NCI-H748 treated with DMSO at 0.1 percent for 48 hours (cell line): Measurements from ENCODE around the gene IFI44L.
A peak's percentile ranks its signal among the peaks of the same experiment; 100 is the strongest.

Source experiments
- DNase-seq: peaks from one replicate; lab custom pipeline; 2025; lab: John Stamatoyannopoulos, UW

Gene IFI44L

GRCh38 chr1:78641558-78641957 lies 21.3 kb downstream of the IFI44L start:
- no peak for DNase-seq

DNA sequence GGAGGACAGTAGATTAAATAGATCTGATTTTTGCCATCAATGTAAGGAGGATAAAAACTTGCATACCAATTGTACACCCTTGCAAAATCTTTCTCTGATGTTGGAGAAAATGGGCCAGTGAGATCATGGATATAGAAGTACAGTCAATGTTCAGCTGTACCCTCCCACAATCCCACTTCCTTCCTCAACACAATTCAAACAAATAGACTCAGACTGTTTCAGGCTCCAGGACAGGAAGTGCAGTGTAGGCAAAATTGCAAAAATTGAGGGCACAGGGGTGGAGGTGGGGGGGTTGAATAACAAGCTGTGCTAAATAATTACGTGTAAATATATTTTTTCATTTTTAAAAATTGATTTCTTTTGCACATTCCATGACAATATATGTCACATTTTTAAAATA lies 25.5 kb downstream of the IFI44L start:
- DNase-seq: no peak

DNA sequence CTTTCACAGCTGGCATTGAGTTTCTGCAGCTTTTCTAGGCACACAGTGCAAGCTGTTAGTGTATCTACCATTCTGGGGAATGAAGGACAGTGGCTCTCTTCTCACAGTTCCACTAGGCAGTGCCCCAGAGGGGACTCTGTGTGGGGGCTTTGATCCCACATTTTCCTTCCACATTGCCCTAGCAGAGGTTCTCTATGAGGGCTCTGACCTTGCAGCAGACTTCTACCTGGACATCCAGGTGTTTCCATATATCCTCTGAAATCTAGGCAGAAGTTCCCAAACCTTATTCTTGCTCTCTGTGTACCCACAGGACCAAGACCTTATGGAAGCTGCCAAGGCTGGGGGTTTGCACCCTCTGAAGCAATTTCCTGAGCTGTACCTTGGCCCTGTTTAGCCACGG lies 27.0 kb downstream of the IFI44L start:
- no peak for DNase-seq

DNA sequence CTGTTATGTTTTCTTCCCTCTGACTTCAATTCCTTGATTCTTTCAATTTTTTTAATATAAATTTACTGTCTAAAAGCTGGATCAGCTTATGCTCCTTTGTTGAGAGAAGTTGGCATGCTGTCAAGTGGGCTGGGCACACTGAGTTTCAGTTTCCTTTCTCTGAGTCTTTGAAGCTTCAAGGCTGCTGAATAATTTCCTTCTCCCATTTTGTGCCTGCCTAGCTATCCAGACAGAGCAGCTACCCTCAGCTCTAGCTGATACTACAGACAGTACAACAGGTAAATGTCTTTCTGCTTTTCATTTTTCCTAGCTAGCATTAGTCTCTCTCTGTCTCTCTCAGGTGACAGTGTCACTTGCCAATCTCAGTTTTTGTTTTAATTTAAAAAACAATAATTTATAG lies 29.4 kb downstream of the IFI44L start, which contains the start of gene IFI44:
Gene IFI44 (plus strand): TSS at position 204 of the 400 bp plus-strand sequence. CDS start 365 bp downstream, outside the sequence.
- no peak for DNase-seq

DNA sequence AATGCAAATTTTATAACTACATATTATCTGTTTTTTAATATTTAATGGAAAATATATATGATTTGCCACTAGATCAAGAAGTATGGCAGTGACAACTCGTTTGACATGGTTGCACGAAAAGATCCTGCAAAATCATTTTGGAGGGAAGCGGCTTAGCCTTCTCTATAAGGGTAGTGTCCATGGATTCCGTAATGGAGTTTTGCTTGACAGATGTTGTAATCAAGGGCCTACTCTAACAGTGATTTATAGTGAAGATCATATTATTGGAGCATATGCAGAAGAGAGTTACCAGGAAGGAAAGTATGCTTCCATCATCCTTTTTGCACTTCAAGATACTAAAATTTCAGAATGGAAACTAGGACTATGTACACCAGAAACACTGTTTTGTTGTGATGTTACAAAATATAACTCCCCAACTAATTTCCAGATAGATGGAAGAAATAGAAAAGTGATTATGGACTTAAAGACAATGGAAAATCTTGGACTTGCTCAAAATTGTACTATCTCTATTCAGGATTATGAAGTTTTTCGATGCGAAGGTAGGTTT lies 29.9 kb downstream of the IFI44L start:
- DNase-seq: no peak

GRCh38 chr1:78651241-78651640 lies 31.0 kb downstream of the IFI44L start:
- no peak for DNase-seq

- DNase-seq: no peak
Observed at GRCh38 chr1:78652019-78652560, 31.8 kb downstream of the IFI44L start.

GRCh38 chr1:78658901-78659300 lies 38.7 kb downstream of the IFI44L start:
- DNase-seq: no peak

DNA sequence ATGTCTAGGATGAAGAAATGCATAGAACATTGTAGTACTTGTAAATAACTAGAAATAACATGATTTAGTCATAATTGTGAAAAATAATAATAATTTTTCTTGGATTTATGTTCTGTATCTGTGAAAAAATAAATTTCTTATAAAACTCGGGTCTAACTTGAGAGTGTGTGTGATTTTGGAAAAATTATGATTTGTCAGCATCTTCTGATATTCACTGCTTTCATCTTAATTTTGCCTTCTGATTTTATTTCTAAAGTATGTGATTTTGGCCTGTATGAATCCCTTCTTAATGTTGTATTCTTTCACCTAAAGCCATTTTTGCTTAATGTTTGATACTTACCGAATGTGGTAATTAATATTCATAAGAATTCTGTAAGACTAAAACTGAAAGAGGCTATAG lies 43.7 kb downstream of the IFI44L start:
- DNase-seq: no peak

- DNase-seq: no peak
Observed at GRCh38 chr1:78664763-78665162, 44.5 kb downstream of the IFI44L start.

- no peak for DNase-seq
Observed at GRCh38 chr1:78665809-78666208, 45.6 kb downstream of the IFI44L start.

DNA sequence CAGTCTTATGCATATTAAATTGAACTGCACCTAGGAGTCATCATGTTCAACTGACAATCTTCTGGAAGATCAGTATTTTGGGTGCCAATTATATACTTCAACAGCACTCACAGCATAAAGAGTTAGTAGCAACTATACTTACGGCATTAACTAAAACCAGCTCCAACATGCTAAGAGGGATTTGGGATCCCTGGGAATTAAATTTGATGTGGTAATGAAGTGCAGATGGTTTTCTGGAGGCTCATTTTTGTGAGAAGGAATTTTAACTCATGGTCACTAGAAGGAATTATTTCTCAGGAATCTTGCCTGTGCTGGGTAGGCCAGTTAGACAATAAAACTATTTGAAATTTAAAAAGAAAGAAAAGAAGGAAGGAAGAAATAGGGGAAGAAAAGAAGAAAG lies 47.7 kb downstream of the IFI44L start:
- no peak for DNase-seq

DNA sequence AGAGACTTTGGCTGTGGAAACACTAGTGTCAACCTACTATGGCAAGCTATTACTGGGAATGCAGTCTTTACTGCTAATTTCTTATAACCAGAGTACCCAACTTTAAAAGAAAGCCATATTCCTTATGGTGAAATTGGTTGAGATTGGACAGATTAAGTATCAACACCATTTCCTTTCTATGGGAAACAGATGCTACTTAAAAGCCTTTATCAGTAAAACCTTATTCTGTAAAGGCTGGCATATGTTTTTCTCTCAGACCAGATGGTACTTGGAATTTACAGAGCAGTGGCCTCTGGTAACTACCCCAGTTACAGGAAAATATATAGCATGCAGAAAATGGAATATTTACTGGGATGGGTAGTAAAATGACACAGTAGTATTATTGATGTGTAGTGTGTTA lies 48.2 kb downstream of the IFI44L start:
- DNase-seq: no peak

DNA sequence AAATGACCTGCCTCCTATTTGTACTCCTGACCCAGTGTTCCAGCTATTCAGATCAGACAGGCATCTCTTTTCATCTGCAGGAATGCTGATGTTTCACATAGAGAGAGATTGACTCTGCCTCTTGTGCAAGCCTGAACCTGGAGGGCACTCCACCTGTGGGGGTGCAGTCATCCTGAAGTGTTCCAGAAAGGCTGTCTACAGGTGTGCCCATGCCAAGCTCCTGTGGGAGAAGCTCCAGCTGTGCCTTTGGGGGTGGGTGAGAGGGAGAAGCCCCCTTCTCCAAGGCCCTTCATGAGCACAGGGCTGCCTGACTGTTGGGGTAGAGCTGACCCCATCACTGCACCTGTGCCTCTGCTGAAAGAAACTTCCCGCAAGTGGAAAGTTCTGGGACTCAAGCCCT lies 52.2 kb downstream of the IFI44L start:
- DNase-seq: no peak

DNA sequence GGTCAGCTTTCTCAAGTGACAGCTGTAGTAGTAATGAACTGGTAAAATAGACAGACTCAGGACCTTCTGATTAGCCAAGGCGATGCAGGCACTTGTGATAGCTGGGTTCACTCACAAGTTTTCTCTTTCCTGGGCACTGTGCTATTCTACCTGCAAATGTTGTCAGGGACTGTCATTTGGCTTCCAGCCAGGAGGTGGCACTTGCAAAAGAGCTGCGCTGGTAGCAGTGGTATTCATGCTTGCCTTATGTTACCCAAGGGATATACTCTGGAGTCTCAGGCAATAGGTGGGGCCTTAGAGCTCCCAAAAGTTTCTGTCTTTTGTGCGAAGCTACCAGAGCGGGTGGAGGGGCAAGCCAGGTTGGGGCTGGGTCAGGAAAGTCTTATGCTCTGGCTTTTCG lies 52.9 kb downstream of the IFI44L start:
- DNase-seq: no peak

- peak; percentile 22 for DNase-seq
Observed at GRCh38 chr1:78676347-78676982, 56.2 kb downstream of the IFI44L start.

GRCh38 chr1:78676993-78677392 lies 56.7 kb downstream of the IFI44L start:
- DNase-seq: no peak

- DNase-seq: no peak
Observed at GRCh38 chr1:78677788-78678187, 57.5 kb downstream of the IFI44L start.

GRCh38 chr1:78678324-78678723 lies 58.1 kb downstream of the IFI44L start:
- DNase-seq: no peak

DNA sequence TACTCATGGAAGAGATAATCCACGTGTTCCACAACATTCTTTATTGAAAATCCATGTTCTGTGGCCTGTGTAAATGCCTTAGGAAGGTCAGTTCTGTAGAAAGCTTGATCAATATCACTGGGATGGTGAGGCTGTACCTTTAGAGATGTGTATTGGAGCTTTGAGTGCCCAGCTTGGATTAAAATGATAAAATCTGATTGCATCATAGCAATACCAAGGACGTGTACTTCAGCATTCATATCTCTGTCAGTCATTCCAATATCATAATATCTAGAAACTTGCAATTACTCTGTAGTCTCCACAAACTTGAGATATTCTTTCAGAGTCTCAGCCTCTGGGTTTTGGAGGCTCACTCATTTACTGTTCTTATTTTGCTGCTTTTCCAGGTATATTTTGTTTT lies 61.0 kb downstream of the IFI44L start:
- no peak for DNase-seq

DNA sequence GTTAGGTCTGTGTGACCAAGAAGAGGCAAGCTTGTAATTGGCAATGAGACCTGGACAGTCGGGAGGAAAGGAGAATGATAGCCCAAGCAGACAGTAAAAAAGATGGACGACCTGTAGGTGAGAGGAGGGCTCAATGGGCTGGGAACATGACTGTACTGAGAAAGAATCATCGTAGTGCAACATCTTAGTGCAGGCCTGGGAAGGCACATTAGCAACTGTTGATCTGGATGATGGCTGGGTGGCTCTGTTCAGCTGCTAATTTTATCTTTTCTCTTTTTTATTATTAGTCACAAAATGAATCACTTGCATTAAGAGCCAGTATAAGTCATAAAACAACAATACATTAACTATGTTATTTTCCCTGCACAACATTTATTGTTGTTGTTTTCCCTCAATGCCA lies 62.2 kb downstream of the IFI44L start:
- no peak for DNase-seq

GRCh38 chr1:78683079-78683478 lies 62.8 kb downstream of the IFI44L start:
- DNase-seq: no peak

DNA sequence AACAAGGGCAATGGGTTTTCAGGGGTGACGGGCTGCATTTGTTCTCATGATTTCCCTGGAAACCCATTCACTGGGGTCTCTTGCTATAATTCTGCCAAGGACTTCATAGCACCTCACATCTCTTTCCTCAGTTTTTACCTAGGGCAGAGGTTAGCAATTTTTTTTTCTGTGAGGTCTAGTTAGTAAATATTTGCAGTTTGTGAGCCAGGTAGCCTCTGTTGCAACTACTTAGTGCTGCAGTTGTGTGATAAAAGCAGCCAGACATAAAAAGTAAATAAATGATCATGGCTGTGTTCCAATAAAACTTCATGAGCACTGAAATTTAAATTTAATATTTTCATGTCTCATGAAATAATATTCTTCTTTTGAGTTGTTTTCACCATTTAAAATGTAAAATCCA lies 67.1 kb downstream of the IFI44L start:
- no peak for DNase-seq

DNA sequence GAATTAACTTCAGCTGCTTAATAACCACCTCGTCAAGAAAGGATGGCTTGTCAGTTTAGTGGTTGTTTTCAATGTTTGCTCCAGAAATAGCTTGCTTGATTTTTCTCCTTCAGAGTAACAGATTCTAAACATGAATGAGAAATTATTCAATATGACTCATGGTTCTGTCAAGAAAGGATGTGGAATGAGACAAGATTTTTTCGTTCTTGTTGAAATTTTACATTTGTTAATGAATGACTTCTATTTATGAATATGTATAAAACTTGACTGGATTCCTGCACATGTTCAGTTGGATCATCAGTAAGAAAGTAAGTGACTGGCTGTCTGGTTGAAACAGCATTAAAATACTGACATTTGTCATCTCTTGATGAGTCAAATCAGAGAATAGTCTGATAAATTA lies 67.7 kb downstream of the IFI44L start:
- no peak for DNase-seq
